ENCODE data around the gene GPRIN3.
A peak's percentile ranks its signal among the peaks of the same experiment; 100 is the strongest.

Gene GPRIN3

DNA sequence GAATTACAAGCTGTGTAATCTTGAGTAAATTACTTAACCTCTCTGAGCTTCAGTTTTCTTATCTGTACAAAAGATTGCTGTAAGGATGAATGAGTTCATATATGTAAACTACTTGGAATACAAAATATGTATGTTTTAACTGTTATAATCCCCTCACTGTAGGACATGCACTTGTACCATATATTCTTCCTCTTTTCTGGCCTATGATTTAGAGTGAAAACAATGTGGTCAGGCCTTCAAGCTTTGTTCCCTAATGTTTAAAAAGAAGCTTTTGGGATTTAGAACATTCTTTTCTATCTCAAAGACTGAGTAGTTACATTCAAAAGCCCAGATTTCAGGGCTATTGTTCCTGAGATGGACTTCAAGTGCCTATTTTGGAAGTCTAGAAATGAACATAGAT lies 26.7 kb upstream of the GPRIN3 start:
- no peak overlapping the region for H3K4me3 ChIP-seq (ENCODE audit: low read length)
- TF ChIP-seq, protein P1, sequence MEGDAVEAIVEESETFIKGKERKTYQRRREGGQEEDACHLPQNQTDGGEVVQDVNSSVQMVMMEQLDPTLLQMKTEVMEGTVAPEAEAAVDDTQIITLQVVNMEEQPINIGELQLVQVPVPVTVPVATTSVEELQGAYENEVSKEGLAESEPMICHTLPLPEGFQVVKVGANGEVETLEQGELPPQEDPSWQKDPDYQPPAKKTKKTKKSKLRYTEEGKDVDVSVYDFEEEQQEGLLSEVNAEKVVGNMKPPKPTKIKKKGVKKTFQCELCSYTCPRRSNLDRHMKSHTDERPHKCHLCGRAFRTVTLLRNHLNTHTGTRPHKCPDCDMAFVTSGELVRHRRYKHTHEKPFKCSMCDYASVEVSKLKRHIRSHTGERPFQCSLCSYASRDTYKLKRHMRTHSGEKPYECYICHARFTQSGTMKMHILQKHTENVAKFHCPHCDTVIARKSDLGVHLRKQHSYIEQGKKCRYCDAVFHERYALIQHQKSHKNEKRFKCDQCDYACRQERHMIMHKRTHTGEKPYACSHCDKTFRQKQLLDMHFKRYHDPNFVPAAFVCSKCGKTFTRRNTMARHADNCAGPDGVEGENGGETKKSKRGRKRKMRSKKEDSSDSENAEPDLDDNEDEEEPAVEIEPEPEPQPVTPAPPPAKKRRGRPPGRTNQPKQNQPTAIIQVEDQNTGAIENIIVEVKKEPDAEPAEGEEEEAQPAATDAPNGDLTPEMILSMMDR (IDR thresholded peaks at IDR 0.05; ENCODE audit: low read depth, low read length), result no peak
- TF ChIP-seq EZH2phosphoT487 (IDR thresholded peaks at IDR 0.05; ENCODE audit: low read depth), result no peak
- H3K36me3 ChIP-seq (replicated peaks; ENCODE audit: low read depth, low read length), result no peaks in the 10 kb centered on the region
- H3K27ac ChIP-seq (ENCODE audit: low read length), result no peak overlapping the region
- no peak overlapping the region for H3K9ac ChIP-seq (ENCODE audit: low read length)
- peaks cover 27% of the 10 kb centered on the region for H3K27me3 ChIP-seq (ENCODE audit: low read depth, low read length)
- H3K9me3 ChIP-seq (ENCODE audit: insufficient read depth, low read length), result no peaks in the 10 kb centered on the region; the same call in 1 of the 2 replicates
- H2AFZ ChIP-seq (ENCODE audit: low read depth, low read length), result no peak overlapping the region
- no peaks in the 10 kb centered on the region for H3K79me2 ChIP-seq (ENCODE audit: low read length)
- 0 out of 2 replicates have a peak overlapping the region, but pooled peaks have one; percentile 4 for H3K4me2 ChIP-seq (ENCODE audit: low read length)
- 0 out of 2 replicates have a peak, but pooled peaks cover 3% of the 10 kb centered on the region for H4K20me1 ChIP-seq (ENCODE audit: insufficient read depth, low read length)
- H3K4me1 ChIP-seq (ENCODE audit: low read length), result peaks cover 44% of the 10 kb centered on the region

DNA sequence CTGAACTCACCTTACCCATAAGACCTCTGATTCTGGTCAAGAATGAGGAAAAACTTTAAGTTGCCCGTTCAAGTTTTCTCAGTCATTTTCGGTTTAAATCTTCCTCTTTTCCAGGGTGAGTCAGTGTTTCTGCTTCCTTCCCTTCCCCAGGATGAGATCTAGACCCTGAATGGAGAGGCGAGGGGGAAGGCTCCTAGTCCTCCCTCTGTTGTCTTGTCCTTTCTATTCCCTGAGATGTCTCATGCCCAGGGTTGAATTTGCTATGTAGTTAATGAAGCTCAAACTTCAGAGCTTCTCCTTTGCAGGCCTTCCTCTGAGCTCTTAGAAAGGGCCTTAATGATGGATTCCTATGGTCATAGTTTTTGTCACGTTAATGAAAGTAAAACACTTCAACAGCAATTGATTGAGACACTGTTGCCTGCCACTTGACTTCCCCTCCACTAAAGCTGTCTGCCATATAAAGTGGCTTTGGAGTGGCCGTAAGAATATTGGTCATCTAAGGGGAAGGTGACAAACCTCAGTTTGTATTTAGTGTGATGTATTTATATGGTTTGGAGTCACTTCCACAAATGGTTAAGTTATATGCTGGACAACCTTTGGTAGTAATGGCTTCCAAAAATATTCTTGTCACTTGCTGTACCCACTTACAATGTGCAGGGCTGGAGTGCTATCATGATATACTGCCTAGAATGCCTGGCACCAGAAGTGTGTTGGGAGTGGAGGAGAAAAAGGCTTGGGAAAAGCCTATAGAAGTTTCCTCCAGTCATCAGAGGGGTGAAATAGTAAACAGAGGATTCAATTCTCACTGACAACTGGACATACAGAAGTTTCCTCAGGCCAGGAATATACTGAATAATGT lies 24.3 kb upstream of the GPRIN3 start:
- H3K27ac ChIP-seq (ENCODE audit: low read length), result no peak overlapping the region
- H4K20me1 ChIP-seq (ENCODE audit: insufficient read depth, low read length), result 0 out of 2 replicates have a peak, but pooled peaks cover 3% of the 10 kb centered on the region
- H3K4me1 ChIP-seq (ENCODE audit: low read length), result peaks cover 26% of the 10 kb centered on the region
- H3K9ac ChIP-seq (ENCODE audit: low read length), result no peak overlapping the region
- peak overlapping the region; percentile 21; the same call in 1 of the 2 replicates for H3K4me3 ChIP-seq (ENCODE audit: low read length)
- H3K79me2 ChIP-seq (ENCODE audit: low read length), result no peaks in the 10 kb centered on the region
- peak overlapping the region; percentile 56 for H3K4me2 ChIP-seq (ENCODE audit: low read length)
- H3K27me3 ChIP-seq (ENCODE audit: low read depth, low read length), result peaks cover 11% of the 10 kb centered on the region
- H2AFZ ChIP-seq (ENCODE audit: low read depth, low read length), result peak overlapping the region; percentile 36; the same call in 1 of the 2 replicates
- H3K9me3 ChIP-seq (ENCODE audit: insufficient read depth, low read length), result no peaks in the 10 kb centered on the region
- no peak for TF ChIP-seq EZH2phosphoT487 (IDR thresholded peaks at IDR 0.05; ENCODE audit: low read depth)
- TF ChIP-seq, protein P1 (IDR thresholded peaks at IDR 0.05; ENCODE audit: low read depth, low read length), result no peak
- H3K36me3 ChIP-seq (replicated peaks; ENCODE audit: low read depth, low read length), result no peaks in the 10 kb centered on the region

DNA sequence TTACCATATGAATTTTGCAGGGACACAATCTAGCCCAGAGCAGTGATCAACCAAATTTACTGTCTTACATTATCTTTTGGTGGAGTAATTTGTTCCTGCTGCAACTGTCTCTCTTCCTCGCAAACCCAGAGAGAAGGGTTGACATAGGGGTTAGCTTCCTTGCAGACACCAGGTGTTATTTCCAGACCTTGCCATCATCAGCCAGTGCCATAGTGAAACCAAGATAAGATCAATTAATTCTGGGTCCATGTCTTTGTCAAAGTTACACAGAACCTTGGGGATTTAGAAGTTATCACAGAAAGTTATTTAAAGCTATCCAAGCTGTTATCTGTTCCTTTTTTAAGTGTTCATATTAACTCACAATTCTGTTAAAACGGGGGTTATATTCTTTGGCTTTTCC lies 23.6 kb upstream of the GPRIN3 start:
- Histone ChIP-seq H3K27ac (ENCODE audit: low read length) (no peak overlapping the region), H3K9me3 (ENCODE audit: insufficient read depth, low read length) (no peaks in the 10 kb centered on the region), H3K79me2 (ENCODE audit: low read length) (no peaks in the 10 kb centered on the region), H3K4me3 (ENCODE audit: low read length) (peak overlapping the region; percentile 21; the same call in 1 of the 2 replicates), H4K20me1 (ENCODE audit: insufficient read depth, low read length) (0 out of 2 replicates have a peak, but pooled peaks cover 3% of the 10 kb centered on the region), H3K9ac (ENCODE audit: low read length) (no peak overlapping the region), H3K4me1 (ENCODE audit: low read length) (peaks cover 23% of the 10 kb centered on the region), H3K4me2 (ENCODE audit: low read length) (peak overlapping the region; percentile 56), H3K27me3 (ENCODE audit: low read depth, low read length) (peaks cover 11% of the 10 kb centered on the region), H2AFZ (ENCODE audit: low read depth, low read length) (no peak overlapping the region), H3K36me3 (replicated peaks; ENCODE audit: low read depth, low read length) (no peaks in the 10 kb centered on the region)
- TF ChIP-seq EZH2phosphoT487 (IDR thresholded peaks at IDR 0.05; ENCODE audit: low read depth), result no peak
- TF ChIP-seq, protein P1 (IDR thresholded peaks at IDR 0.05; ENCODE audit: low read depth, low read length), result no peak

DNA sequence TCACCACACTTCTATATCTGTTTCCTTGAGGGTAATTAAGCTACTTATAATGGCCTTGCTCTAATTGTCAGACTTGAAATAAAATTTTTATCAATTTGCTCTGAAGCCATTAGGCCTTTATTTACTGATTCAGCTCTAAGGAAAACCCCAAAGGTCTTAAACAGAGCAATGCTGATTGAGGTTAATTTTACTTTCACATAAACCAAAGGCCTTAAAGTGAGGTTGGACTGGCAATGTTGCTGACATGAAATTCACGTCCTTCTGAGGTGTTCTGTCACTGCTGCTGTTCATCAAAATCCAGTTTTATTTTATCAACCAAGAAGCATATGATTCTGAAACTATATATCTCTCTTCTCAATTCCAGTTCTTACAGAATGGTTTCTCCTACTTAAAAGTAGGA lies 21.7 kb upstream of the GPRIN3 start:
- H2AFZ ChIP-seq (ENCODE audit: low read depth, low read length), result no peak overlapping the region
- H3K4me1 ChIP-seq (ENCODE audit: low read length), result peaks cover 32% of the 10 kb centered on the region
- no peaks in the 10 kb centered on the region for H3K79me2 ChIP-seq (ENCODE audit: low read length)
- H4K20me1 ChIP-seq (ENCODE audit: insufficient read depth, low read length), result no peaks in the 10 kb centered on the region
- TF ChIP-seq, protein P1 (IDR thresholded peaks at IDR 0.05; ENCODE audit: low read depth, low read length), result no peak
- no peak for TF ChIP-seq EZH2phosphoT487 (IDR thresholded peaks at IDR 0.05; ENCODE audit: low read depth)
- H3K9me3 ChIP-seq (ENCODE audit: insufficient read depth, low read length), result no peaks in the 10 kb centered on the region
- H3K4me2 ChIP-seq (ENCODE audit: low read length), result no peak overlapping the region
- no peaks in the 10 kb centered on the region for H3K36me3 ChIP-seq (replicated peaks; ENCODE audit: low read depth, low read length)
- no peak overlapping the region for H3K27ac ChIP-seq (ENCODE audit: low read length)
- H3K4me3 ChIP-seq (ENCODE audit: low read length), result no peak overlapping the region
- no peak overlapping the region for H3K9ac ChIP-seq (ENCODE audit: low read length)
- H3K27me3 ChIP-seq (ENCODE audit: low read depth, low read length), result no peaks in the 10 kb centered on the region

Measured in OCI-LY3 (cell line).